ENCODE results near the gene SLC30A10.

GRCh38 chr1:219882755-219883154 lies 45.6 kb downstream of the SLC30A10 start:
- TF ChIP-seq POLR2A (IDR thresholded peaks at IDR 0.05; ENCODE audit: low read depth, low read length), result no peak
- no peak for TF ChIP-seq POLR2AphosphoS5 (IDR thresholded peaks at IDR 0.05; ENCODE audit: low read depth, low read length)
- no peak for TF ChIP-seq PAX5 (IDR thresholded peaks at IDR 0.05; ENCODE audit: insufficient read depth, low read length, severe bottlenecking)
- no peak for TF ChIP-seq TAF1 (IDR thresholded peaks at IDR 0.05; ENCODE audit: low read depth, low read length)
- no peak for TF ChIP-seq SPI1 (IDR thresholded peaks at IDR 0.05; ENCODE audit: low read depth, low read length)

Measured in GM12891 (cell line).